DMS114 treated with DMSO at 0.1 percent for 48 hours (cell line): Measurements from ENCODE around the gene SHISA6.

Experiments
- DNase-seq: peaks from one replicate; lab custom pipeline; 2025; ENCODE audit not compliant: unreplicated experiment; lab: John Stamatoyannopoulos, UW

Gene SHISA6

GRCh38 chr17:11340803-11341202 lies 99.8 kb downstream of the SHISA6 start:
- DNase-seq: no peak

- no peak for DNase-seq
Observed at GRCh38 chr17:11342138-11342537, 101.1 kb downstream of the SHISA6 start.

- DNase-seq: no peak
Observed at GRCh38 chr17:11349106-11349505, 108.1 kb downstream of the SHISA6 start.

GRCh38 chr17:11351479-11351878 lies 110.5 kb downstream of the SHISA6 start:
- no peak for DNase-seq

GRCh38 chr17:11353601-11354000 lies 112.6 kb downstream of the SHISA6 start:
- DNase-seq: no peak

- DNase-seq: no peak
Observed at GRCh38 chr17:11356371-11356770, 115.4 kb downstream of the SHISA6 start.

- no peak for DNase-seq
Observed at GRCh38 chr17:11363565-11364117, 122.6 kb downstream of the SHISA6 start.

GRCh38 chr17:11366272-11366850 lies 125.3 kb downstream of the SHISA6 start:
- no peak for DNase-seq

GRCh38 chr17:11369575-11369974 lies 128.6 kb downstream of the SHISA6 start:
- no peak for DNase-seq

GRCh38 chr17:11372692-11373091 lies 131.7 kb downstream of the SHISA6 start:
- DNase-seq: no peak

- DNase-seq: no peak
Observed at GRCh38 chr17:11378506-11378905, 137.5 kb downstream of the SHISA6 start.

- no peak for DNase-seq
Observed at GRCh38 chr17:11380761-11381160, 139.7 kb downstream of the SHISA6 start.

- DNase-seq: no peak
Observed at GRCh38 chr17:11383157-11383556, 142.1 kb downstream of the SHISA6 start.

GRCh38 chr17:11384131-11384530 lies 143.1 kb downstream of the SHISA6 start:
- DNase-seq: no peak

- DNase-seq: no peak
Observed at GRCh38 chr17:11387610-11388009, 146.6 kb downstream of the SHISA6 start.

- no peak for DNase-seq
Observed at GRCh38 chr17:11388054-11388453, 147.0 kb downstream of the SHISA6 start.

GRCh38 chr17:11389583-11389982 lies 148.6 kb downstream of the SHISA6 start:
- DNase-seq: no peak

- no peak for DNase-seq
Observed at GRCh38 chr17:11391134-11391533, 150.1 kb downstream of the SHISA6 start.

GRCh38 chr17:11404431-11405276 lies 163.6 kb downstream of the SHISA6 start:
- no peak for DNase-seq

- no peak for DNase-seq
Observed at GRCh38 chr17:11406716-11407115, 165.7 kb downstream of the SHISA6 start.

GRCh38 chr17:11412654-11413053 lies 171.6 kb downstream of the SHISA6 start:
- no peak for DNase-seq

- DNase-seq: no peak
Observed at GRCh38 chr17:11418342-11418741, 177.3 kb downstream of the SHISA6 start.
